Fibroblast of the conjunctiva (primary cell): ENCODE measurements around the gene PRSS37.
"Not testable (repeated sequence)": the region's sequence is repeated elsewhere in the genome, so short reads cannot be mapped to it uniquely, and the experiment has no call there.

Experiments
- DNase-seq: peaks from one replicate; pipeline ENCODE4 v3.0.0-alpha.2; 2010; ENCODE audit warnings: low read depth

The PRSS37 gene

DNA sequence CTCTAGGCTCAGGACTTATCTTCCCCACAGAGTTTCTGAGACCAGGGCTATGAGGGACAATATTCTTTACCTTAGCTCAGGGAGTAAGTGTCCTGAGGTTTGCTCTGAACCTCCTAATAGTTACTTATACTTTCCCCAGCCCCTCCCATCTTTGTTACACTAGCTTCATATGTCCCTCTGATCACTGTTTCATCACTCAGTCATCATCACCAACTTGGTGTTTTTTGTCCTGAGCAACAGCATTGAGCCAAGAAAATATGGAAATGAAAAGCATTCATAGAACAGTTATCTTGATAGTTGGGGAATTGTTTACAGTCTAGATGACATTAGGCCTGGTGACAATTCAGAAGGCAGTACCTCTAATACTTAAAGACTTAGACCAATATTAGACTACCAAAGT, at the start of gene PRSS37:
Gene PRSS37, minus strand, starts transcription at position 101 of the 400 bp plus-strand sequence. CDS start 436 bp downstream, outside the sequence.
- no peak for DNase-seq

DNA sequence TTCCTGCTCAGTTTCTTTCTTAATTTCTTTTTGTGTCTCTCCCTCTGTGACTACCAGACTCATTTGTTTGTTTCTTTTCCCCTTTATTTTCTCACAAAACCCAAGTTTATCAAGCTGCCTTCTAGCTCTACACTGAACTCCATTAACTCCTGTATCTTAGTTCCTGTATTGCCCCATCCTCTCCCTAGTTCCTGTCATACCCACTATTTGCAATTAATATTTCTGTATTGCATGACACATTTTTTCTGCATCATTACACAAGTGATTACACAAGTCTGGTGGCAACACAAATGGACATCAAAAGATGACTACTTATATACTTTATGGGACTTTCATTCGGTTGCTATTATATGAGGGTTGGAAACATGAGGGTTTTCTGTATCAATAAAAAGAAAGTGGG, 48.0 kb upstream of the PRSS37 start:
- no peak for DNase-seq

GRCh38 chr7:141884539-141885225, 43.4 kb upstream of the PRSS37 start:
- no peak for DNase-seq

- DNase-seq, result no peak
Observed at GRCh38 chr7:141880960-141881359, 39.7 kb upstream of the PRSS37 start.

- no peak for DNase-seq
Observed at GRCh38 chr7:141877365-141877764, 36.1 kb upstream of the PRSS37 start.

DNA sequence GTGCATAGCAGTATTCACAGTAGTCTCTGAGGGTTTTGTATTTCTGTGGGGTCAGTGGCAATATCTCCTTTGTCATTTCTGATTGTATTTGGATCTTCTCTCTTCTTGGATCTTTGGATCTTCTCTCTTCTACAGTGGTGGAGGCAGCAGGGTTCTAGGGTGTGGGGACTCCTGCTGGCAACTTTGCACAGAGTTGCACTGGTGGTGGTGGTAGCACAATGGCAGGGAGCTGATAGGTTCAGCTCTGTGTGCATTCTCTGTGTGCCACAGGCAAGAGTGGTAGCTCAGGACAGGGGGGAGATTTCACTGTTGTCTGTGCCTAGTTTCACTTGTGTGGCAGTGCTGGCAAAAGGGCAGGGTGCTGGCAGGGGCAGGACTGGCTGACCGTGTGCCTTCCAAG, 35.1 kb upstream of the PRSS37 start:
- no peak for DNase-seq

- DNase-seq, result no peak
Observed at GRCh38 chr7:141875453-141875852, 34.2 kb upstream of the PRSS37 start.

DNA sequence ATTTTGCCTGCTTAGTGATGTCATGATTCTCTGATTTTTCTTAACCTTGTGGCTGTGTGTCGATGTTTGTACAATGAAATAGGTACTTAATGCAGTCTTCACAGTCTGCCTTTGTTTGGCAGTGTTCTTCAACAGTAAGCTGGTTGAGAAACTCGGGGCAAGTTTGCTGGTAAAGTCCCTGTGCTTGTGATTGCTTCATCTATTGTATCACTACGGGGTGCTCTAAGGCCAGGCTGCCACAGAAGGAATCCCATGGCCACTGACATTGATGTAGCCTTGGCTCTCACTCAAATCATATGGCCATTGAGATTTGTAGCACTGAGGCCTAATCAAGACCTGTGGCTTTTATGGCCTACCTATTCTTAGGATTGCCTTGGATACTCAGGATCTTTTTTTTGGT, 33.5 kb upstream of the PRSS37 start:
- no peak for DNase-seq

GRCh38 chr7:141872931-141873330, 31.6 kb upstream of the PRSS37 start:
- DNase-seq, result no peak

GRCh38 chr7:141866974-141867373, 25.7 kb upstream of the PRSS37 start:
- DNase-seq, result no peak

DNA sequence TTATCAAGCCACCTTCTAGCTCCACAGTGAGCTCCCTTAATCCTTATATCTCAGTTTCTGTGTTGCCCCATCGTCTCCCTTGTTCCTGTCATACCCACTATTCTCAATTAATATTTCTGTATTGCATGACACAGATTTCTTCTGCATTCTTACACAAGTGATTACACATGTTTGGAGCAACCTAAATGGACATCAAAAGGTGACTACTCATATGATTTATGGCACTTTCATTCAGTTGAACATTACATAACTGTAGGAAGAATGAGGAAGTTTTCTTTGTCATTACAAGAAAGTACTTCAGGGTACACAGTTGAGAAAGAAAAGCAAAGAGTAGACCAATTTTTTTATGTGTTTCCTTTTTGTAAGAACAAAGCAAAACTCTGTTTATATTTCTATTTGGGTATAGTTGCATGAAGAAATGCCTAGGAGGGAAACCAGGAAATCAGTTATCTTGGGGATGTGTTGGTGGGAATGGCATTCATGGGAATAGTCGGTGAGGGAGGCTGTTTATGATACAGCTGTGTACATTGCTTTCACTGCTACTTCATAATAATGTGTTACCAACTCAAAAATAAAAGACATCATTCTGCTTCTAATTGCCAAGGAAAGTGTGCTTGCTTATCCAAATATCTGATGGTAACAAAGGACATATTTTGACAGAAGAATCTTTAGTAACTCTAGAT, 23.6 kb upstream of the PRSS37 start:
- DNase-seq, result no peak

DNA sequence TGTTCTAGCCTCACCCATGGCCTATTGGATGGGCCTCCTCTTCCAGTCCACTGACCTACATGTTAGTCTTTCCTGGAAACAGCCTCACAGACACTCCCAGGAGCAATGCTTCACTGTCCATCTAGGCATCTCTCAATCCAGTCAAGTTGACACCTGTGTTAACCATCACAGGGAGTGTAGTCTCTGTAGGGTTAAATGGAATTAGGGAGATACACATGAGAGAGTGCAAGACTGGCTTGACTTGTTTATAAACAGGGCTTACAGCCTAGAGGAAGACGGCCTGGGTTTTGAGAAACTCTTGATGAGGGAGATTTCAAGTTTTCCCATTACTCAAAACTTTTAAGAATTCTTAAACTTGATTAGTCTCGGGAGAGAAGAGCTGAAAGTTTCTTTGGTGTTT, 18.9 kb upstream of the PRSS37 start:
- no peak for DNase-seq

DNA sequence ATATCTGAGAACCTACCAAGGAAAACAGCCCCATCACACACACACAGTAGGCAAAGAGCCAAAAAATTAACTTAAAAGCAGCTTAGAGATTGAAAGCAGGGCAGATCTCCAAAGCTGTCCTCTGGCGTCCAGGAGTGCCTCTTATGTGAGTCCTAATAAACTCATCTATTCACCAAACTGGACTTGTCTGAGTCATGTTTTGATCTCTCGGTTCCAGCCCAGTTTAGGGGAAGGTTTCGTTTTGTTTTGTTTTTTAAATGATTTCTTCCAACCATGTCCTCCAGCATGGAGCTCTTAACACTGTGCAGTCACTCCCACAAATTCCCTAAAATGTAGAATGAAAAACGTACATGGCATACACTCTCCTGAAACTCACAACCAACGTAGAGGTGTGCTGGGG, 6.7 kb upstream of the PRSS37 start:
- no peak for DNase-seq

GRCh38 chr7:141844256-141844655, 3.0 kb upstream of the PRSS37 start:
- DNase-seq, result no peak

DNA sequence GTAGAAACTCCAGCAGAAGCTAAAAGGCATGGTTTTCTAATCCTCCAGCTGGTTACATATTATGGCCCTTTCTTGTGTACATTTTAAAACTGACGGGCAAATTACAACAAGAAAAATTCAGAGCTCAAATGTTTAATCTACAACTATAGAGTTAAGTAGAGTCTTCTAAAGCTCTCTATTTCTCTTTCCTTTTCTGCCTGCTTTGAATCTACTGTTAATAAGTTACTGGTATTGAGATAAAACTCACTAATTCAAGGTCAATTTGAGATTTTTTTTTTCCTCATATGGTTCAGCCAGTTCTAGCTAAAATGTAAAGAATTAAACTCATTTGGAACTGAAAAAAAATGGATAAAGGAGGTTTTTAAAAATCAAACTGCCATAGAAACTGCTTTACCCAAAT, 1.6 kb upstream of the PRSS37 start:
- no peak for DNase-seq

DNA sequence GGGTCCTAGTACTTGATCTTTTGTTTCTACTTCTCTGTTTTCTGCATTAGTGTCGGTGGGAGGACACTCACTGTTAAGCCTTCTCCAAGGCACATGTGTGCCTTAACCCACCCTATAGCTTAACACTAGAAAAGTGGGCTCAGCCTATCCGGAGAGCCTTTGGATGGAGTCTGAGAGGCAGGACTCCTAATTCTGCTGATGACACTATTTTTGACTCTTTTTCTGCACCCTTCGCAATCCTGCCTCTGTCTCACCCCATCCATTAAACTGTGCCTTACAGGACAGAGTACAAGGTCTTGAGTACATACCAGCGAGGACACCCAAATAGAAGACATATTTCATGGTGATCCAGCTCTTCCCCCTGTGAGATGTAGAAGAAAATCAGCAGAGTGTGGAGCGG, 577 bp downstream of the PRSS37 start:
- no peak for DNase-seq

DNA sequence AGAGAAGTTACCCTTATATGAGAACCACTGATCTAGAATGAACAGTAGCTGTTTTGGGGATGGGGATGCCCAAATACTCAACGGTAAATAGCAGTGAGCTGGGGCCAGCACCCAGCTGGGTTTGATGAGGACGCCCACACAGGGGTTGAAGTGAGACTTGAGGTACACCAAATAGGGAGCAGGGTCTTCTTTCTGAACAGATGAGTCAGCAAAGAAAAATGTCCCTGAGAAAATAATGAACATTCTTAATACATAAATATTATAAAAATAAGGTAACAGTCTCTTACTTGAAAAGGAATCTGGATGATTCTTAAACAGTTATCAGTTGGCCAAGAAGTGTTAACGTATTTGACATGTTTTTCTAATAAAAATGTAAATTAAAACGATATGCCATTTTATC, 2.0 kb downstream of the PRSS37 start:
- no peak for DNase-seq

DNA sequence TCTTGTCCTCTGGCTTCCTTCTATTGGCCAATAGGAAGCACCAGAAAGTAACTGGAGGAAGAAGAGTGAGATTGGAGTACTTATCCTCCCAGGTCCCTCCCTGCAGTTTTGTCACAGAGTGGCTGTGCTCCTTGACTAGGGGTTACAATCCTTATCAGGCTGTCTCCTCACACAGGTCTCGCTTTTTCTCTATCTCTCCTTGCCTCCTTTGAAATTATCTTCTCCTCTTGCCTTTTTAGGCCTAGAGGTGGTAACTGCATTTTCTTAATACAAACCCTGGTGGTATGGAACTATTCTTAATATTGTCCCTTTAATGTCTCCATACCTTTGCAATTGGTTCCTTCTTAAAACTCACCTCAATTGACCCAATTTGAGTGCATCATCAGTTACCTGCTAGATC, 2.7 kb downstream of the PRSS37 start:
- no peak for DNase-seq

DNA sequence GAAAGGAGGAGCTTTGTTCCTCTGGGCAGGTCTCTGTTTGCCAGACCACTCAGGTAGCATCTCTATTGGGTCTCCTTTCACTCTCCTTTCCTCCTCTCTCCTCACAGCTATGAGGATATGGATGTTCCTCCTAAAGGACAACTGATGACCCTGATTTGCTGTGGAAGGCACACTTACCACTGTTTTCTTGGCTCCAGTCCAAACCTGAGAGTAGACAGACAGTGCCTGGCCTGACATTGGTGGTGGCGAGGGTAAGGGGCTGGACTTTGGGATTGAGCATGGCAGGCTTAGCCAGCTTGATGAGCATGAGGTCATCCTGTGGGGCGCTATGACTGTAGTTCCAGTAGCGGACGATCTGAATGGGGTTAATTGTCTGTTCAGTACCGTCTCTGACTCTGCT, 3.6 kb downstream of the PRSS37 start:
- DNase-seq, result no peak

DNA sequence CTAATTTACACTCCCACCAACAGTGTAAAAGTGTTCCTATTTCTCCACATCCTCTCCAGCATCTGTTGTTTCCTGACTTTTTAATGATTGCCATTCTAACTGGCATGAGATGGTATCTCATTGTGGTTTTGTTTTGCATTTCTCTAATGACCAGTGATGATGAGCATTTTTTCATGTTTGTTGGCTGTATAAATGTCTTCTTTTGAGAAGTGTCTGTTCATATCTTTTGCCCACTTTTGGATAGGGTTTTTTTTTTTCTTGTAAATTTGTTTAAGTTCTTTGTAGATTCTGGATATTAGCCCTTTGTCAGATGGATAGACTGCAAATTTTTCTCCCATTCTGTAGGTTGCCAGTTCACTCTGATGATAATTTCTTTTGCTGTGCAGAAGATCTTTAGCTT, 18.9 kb downstream of the PRSS37 start:
- DNase-seq, result not testable (repeated sequence)

DNA sequence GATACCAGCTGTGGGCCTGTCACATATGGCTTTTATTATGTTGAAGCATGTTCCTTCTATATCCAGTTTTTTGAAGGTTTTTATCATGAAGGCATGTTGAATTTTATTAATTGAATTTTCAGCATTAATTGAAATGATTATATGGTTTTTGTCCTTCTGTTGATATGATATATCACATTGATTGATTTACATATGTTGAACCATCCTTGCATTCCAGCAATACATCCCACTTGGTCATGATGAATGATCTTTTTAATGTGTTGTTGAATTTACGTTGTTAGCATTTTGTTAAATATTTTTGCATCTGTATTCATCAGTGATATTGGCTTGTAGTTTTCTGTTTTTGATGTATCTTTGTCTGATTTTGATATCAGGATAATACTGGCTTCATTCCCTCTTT, 21.2 kb downstream of the PRSS37 start:
- DNase-seq, result no peak

- DNase-seq, result no peak
Observed at GRCh38 chr7:141792526-141792925, 48.8 kb downstream of the PRSS37 start.

DNA sequence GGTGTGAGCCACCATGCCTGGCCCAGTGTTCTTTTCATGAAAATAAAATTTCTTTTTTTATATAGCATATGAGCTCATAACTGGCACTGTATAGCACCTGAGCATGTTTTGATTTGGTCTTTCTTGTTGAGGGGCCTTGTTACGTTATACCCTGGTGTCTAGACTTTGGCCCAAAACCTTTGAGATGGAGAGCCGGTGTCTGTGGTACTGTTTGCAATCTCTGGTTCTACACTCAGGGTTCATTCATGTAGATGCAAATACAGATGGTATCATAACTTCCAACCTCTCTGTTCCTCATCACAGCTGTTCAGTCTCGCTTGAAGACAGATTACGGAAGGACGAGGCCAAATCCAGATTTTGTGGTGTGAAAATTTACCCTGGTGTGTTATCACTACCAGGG, 51.4 kb downstream of the PRSS37 start, which contains the start of gene TAS2R5:
Gene TAS2R5, plus strand, starts transcription at position 301 of the 400 bp plus-strand sequence. CDS start 145 bp downstream, outside the sequence.
- DNase-seq, result no peak

DNA sequence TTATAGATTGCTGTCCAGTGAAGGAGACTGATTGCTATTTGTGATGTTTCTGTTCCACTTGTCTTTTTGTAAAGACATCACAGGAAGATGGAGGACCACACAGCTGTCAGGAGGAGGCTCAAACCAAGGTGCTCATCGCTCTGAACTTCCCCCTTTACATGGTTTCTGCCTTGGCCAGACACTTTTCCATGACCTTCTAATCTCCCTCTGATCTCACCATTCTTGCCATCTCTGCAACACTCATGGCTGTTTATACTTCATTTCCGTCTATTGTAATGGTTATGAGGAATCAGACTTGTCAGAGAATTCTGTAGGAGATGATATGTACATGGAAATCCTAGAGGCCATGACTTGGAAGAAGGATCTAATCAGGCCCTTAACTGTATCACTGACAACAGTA, 53.0 kb downstream of the PRSS37 start:
- DNase-seq, result no peak
